Activated CD4-positive, alpha-beta T cell treated with anti-CD3 and anti-CD28 coated beads, Interleukin-2, amount 10 ng/mL, durations not matched to agents 7 days and 5 days (primary cell): ENCODE measurements around the gene ZMYND8. TPM values are rescaled to one million over a fixed set of nuclear protein-coding genes. Genes with fewer than 3 reads are reported as not detected.
"Not testable (repeated sequence)": the region's sequence is repeated elsewhere in the genome, so short reads cannot be mapped to it uniquely, and the experiment has no call there.

ENCODE experiments used
- CTCF ChIA-PET: fragments of 350-600 bp; sonication (Branson Sonifier 250); formaldehyde crosslinking; loops from one replicate; lab custom pipeline; 2021; ENCODE audit warnings: antibody characterized with exemption; lab: Charles Lee
- POLR2A ChIA-PET: fragments of 350-600 bp; sonication (Branson Sonifier 250); formaldehyde crosslinking; loops from one replicate; lab custom pipeline; 2021; ENCODE audit warnings: antibody characterized with exemption; lab: Charles Lee
- DNase-seq: peaks from one replicate; pipeline ENCODE4 v3.0.0-alpha.2; 2020
- H3K27ac Mint-ChIP-seq: one replicate; pipeline ENCODE4 v1.8.0; 2021; ENCODE audit warnings: mild to moderate bottlenecking, moderate library complexity, mixed read lengths
- H3K27me3 Mint-ChIP-seq: one replicate; pipeline ENCODE4 v1.8.0; 2021; ENCODE audit warnings: mixed read lengths
- H3K36me3 Mint-ChIP-seq: one replicate; pipeline ENCODE4 v1.8.0; 2021; ENCODE audit warnings: low read depth, mixed read lengths
- H3K4me1 Mint-ChIP-seq: one replicate; pipeline ENCODE4 v1.8.0; 2021; ENCODE audit warnings: mixed read lengths
- H3K4me3 Mint-ChIP-seq: one replicate; pipeline ENCODE4 v1.8.0; 2021; ENCODE audit warnings: mild to moderate bottlenecking, moderate library complexity, mixed read lengths
- H3K9me3 Mint-ChIP-seq: one replicate; pipeline ENCODE4 v1.8.0; 2021; ENCODE audit warnings: mixed read lengths
- total RNA-seq, 2 experiments: library from RNA; stranded (reverse); gene quantifications; one replicate each; pipeline ENCODE4 v1.2.3, GENCODE V29; 2021

Gene ZMYND8
- total RNA-seq, 2 experiments from 2014 or later = 44.6 to 55.6 TPM

DNA sequence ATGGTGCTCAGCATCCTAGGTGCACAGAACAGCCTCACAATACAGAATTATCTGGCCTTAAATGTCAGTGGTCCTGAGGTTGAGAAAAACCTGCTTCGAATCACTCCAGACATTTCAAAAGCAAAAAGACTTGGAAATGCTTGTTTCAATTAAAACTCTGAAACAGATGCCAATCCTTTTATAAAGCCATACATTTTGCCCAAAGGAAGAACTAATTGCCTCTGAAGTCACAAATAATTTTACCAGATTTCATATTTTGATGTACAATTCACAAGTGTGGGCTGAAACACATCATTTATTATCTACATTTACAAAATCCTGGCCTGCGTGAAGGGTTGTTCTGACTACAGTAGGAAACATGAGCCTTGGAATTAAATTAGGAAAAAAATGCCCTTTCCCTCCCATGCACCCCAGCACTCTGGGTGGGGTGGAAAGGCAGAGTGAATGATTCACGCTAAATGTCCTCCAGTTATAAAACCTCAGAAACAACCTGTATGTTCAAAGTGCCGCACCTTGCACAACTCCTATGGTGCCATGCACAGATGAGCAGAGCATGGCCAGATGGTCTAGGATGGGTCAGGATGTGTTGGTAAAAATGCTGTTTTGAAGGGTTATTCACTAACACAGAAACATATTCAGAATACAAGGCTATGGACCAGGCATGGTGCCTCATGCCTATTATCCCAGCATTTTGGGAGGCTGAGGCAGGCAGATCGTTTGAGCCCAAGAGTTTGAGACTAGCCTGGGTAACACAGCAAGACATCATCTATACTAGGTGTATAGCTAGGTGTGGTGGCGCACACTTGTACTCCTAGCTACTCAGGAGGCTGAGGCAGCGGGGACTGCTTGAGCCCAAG is 87.0 kb downstream of the ZMYND8 start:
- peaks cover 32% of the 10 kb centered on the region for H3K36me3 Mint-ChIP-seq
- ChIA-PET CTCF (interaction anchor here (0.8 to 10.6 kb wide), 5 partner anchors 9 to 114 kb away, joined by 3 to 187 read pairs (median 7); no protein-coding TSS in a partner anchor), POLR2A (no interaction called here)
- H3K27ac Mint-ChIP-seq = no peak overlapping the region
- no peaks in the 10 kb centered on the region for H3K9me3 Mint-ChIP-seq
- H3K4me3 Mint-ChIP-seq = no peak overlapping the region
- peaks cover 30% of the 10 kb centered on the region for H3K4me1 Mint-ChIP-seq
- no peak for DNase-seq
- H3K27me3 Mint-ChIP-seq = no peaks in the 10 kb centered on the region

DNA sequence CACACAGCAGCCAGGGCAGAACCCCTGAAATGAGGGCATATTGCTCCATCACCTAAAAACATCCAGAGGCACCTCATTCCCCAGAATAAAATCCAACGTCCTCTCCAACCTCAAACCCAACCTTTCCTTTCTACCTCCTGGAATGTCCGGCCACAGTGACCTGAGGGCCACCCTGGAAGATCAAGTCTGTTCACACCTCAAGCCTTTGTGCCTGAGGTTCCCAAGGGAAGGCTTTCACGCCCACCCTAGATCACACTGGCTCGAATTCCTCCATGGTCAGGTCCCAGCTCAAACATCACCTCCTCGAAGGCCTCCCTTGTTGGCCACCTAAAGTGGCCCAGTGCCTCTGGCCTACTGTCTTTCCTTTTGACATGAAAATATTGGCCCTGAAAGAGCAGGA is 88.9 kb downstream of the ZMYND8 start:
- ChIA-PET CTCF (interaction anchor here (1.0 kb wide), 1 partner anchor 116 kb away, joined by 3 read pairs; no protein-coding TSS in a partner anchor), POLR2A (no interaction called here)
- DNase-seq = no peak
- Mint-ChIP-seq H3K27ac (no peak overlapping the region), H3K4me1 (peaks cover 16% of the 10 kb centered on the region), H3K4me3 (no peak overlapping the region), H3K9me3 (no peaks in the 10 kb centered on the region), H3K36me3 (peaks cover 27% of the 10 kb centered on the region), H3K27me3 (no peaks in the 10 kb centered on the region)

DNA sequence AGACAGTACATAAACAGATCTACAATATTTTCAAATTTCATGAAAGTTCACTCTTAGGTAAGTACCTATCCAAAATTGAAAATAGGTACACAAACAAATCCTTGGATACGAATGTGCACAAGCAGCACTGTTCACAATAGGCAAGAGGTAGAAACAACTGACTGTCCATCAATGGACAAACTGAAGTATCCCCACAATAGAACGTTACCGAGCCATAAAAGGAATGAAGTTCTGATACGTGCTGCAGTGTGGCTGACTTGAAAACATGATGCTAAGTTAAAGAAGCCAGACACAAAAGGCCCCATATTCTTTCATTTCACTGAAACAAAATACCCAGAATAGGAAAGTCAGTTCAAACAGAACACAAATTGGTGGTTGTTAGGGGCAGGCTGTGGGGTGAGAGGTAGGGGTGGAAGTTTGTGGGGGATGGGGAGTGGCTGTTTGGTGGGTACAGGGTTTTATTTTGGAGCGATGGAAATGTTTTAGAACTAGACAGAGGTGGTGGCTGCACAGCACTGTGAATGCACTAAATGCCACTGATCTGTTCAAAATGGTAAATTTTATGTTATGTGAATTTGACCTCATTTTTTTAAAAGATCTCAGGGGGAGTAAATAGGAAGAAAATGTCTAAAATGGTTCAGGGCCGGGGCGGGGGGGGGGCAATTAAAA is 89.5 kb downstream of the ZMYND8 start:
- DNase-seq = no peak
- Mint-ChIP-seq H3K4me3 (no peak overlapping the region), H3K9me3 (no peaks in the 10 kb centered on the region), H3K27me3 (no peaks in the 10 kb centered on the region), H3K27ac (peak overlapping the region; percentile 48), H3K36me3 (peaks cover 30% of the 10 kb centered on the region), H3K4me1 (peaks cover 16% of the 10 kb centered on the region)
- CTCF ChIA-PET = no interaction called here
- POLR2A ChIA-PET = no interaction called here

DNA sequence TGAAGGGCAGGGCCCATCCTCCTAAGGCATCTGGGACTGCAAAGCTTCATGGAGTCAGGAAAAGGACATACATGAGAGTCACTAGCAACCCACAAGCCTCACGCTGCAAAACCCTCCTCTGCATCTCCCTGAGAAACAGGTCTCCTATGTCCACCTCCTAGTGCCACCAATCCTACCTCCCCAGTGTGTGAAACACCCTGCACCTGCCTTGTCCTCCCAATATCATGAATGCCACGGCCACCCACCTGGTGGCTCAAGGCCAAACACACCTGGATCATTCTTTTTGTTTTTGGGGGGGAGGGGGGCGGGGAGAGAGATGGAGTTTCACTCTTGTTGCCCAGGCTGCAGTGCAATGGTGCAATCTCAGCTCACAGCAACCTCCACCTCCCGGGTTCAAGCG is 90.5 kb downstream of the ZMYND8 start:
- H3K36me3 Mint-ChIP-seq = peaks cover 37% of the 10 kb centered on the region
- H3K4me1 Mint-ChIP-seq = peaks cover 16% of the 10 kb centered on the region
- no peaks in the 10 kb centered on the region for H3K27me3 Mint-ChIP-seq
- CTCF ChIA-PET = no interaction called here
- POLR2A ChIA-PET = no interaction called here
- no peak overlapping the region for H3K4me3 Mint-ChIP-seq
- DNase-seq = no peak
- H3K27ac Mint-ChIP-seq = peak overlapping the region; percentile 71
- H3K9me3 Mint-ChIP-seq = no peaks in the 10 kb centered on the region

DNA sequence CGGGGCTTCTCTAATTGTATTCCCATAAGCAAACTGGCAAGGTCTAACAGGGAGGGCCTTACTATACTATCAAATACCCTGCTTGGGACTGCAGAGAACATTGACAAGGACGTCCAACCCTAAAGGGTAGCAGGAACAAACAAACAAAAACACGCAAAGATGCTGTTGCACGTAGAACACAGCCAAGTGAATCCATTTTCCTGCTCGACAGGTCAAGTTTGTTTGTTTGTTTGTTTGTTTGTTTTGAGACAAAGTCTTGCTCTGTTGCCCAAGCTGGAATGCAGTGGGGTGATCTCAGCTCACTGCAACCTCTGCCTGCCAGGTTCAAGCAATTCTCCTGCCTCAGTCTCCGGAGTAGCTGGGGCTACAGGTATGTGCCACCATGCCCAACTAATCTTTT is 91.3 kb downstream of the ZMYND8 start:
- CTCF ChIA-PET = no interaction called here
- no peaks in the 10 kb centered on the region for H3K27me3 Mint-ChIP-seq
- H3K4me1 Mint-ChIP-seq = peaks cover 16% of the 10 kb centered on the region
- H3K27ac Mint-ChIP-seq = no peak overlapping the region
- POLR2A ChIA-PET = no interaction called here
- H3K9me3 Mint-ChIP-seq = no peaks in the 10 kb centered on the region
- no peak for DNase-seq
- peaks cover 44% of the 10 kb centered on the region for H3K36me3 Mint-ChIP-seq
- no peak overlapping the region for H3K4me3 Mint-ChIP-seq

DNA sequence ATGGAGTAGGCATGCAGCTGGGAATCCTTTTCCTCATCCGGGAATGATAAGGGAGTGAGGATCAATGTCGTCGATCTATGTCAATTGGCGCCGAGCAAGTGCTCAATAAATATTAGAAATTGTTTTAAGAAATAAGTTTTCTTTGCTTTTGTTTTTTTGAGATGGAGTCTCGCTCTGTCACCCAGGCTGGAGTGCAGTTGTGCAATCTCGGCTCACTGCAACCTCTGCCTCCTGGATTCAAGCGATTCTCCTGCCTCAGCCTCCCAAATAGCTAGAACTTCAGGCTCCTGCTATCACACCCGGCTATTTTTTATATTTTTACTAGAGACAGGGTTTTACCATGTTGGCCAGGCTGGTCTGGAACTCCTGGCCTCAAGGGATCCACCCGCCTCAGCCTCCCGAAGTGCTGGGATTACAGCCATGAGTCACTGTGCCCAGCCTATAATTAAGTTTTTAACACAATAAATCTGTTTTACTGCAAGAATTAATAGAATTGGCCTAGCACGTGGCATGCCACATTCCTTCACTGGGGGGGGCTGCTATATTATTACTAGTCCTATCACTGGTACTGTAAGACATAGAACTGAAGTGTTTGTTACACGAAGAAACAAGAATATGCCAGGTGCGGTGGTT is 92.2 kb downstream of the ZMYND8 start:
- H3K9me3 Mint-ChIP-seq, H3K27me3 Mint-ChIP-seq, DNase-seq, H3K27ac Mint-ChIP-seq, POLR2A ChIA-PET, H3K4me3 Mint-ChIP-seq: not testable (repeated sequence)
- CTCF ChIA-PET = interaction anchor here (0.6 to 1.9 kb wide), 4 partner anchors 8 to 175 kb away, joined by 3 to 9 read pairs (median 3); no protein-coding TSS in a partner anchor
- Mint-ChIP-seq H3K36me3 (peaks cover 44% of the 10 kb centered on the region), H3K4me1 (peaks cover 21% of the 10 kb centered on the region)

DNA sequence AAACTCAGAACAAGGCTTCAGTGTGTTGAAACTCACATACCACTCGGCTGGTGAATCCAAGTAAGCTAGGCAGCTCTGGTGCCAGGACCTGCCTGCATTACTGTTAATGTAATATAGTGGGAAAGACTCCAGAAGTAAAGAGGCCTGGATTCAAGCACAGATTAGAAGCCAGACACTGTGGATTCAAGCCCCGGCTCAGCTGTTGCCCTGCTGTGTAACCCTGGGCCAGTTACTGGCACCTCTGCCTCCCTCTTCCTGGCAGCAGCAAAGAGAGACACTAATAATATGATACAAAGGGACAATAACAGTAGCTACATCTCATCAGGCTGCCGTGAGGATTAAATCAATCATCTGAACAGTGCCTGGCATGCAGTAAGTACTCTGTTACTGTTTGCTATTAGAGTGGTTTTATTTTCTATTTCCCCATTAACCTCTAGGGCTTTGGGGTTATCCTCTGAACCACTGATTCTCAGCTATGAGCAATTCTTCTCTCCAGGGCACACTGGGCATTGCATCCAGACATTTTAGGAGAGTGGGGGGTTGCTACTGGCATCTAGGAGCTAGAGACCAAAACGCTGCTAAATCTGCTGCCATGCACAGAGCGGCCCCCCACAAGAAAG is 92.9 kb downstream of the ZMYND8 start:
- ChIA-PET CTCF (interaction anchor here (0.8 to 1.9 kb wide), 3 partner anchors 9 to 120 kb away, joined by 3 to 9 read pairs (median 3); no protein-coding TSS in a partner anchor), POLR2A (no interaction called here)
- Mint-ChIP-seq H3K36me3 (peaks cover 41% of the 10 kb centered on the region), H3K4me3 (no peak overlapping the region), H3K27me3 (no peaks in the 10 kb centered on the region), H3K4me1 (peaks cover 21% of the 10 kb centered on the region), H3K27ac (no peak overlapping the region), H3K9me3 (no peaks in the 10 kb centered on the region)
- DNase-seq = no peak

DNA sequence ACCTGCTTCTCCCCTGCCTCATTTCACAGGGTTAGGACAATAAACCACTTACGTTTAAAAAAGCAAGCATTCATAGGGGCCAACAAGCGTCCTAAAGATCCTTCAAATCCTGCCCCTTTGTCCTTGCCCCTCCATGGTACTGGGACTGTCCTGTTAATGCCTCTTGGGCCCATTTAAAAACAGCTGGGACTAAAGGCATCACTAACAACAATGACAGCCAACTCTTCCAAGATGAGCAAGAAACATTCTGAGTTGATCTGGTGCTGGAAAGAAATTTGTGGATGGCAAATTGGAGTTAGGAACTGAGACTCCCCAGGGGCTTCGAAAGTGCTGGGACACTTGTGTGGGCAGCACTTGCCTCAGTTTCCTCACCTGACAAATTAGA is 93.4 kb downstream of the ZMYND8 start:
- H3K36me3 Mint-ChIP-seq = peaks cover 42% of the 10 kb centered on the region
- DNase-seq = no peak
- H3K4me3 Mint-ChIP-seq = no peak overlapping the region
- peaks cover 21% of the 10 kb centered on the region for H3K4me1 Mint-ChIP-seq
- H3K27me3 Mint-ChIP-seq = no peaks in the 10 kb centered on the region
- no peak overlapping the region for H3K27ac Mint-ChIP-seq
- ChIA-PET CTCF (interaction anchor here (1.5 to 1.9 kb wide), 2 partner anchors 9 to 39 kb away, joined by 3 to 9 read pairs; no protein-coding TSS in a partner anchor), POLR2A (no interaction called here)
- H3K9me3 Mint-ChIP-seq = no peaks in the 10 kb centered on the region

DNA sequence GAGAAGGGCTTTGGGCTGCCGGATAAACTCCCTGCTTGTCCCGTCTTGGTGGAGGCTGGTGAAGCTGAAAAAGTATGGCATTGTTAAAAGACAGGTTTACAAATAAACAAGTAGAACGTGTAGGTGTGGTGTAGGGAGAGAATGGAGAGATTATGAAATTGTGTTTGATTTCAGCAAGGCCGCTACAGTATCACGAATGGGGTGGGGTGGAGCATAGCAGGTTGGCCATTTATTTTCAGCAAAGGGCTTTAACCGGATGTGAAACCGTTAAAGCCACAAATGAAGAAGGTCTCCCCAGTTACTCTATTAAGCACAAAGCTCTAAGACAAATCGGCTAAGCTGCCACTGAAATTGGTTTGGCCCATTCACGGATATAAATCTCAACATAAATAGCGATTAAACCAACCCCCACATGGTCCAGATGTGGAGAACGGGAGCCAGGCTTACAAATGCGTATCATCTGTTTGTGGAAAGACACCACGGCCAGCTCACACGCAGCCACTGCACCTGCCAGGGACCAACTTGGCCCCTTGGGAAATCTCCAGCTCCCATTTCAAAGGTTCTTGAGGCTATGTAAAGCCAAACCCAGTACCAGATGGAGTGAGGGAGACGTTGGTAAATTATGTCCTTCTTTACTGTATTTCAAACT is 94.0 kb downstream of the ZMYND8 start:
- no peaks in the 10 kb centered on the region for H3K27me3 Mint-ChIP-seq
- no peaks in the 10 kb centered on the region for H3K9me3 Mint-ChIP-seq
- no peak overlapping the region for H3K4me3 Mint-ChIP-seq
- ChIA-PET CTCF (interaction anchor here (1.1 to 1.9 kb wide), 2 partner anchors 10 to 46 kb away, joined by 3 to 9 read pairs; no protein-coding TSS in a partner anchor), POLR2A (no interaction called here)
- peaks cover 18% of the 10 kb centered on the region for H3K4me1 Mint-ChIP-seq
- DNase-seq = no peak
- peaks cover 43% of the 10 kb centered on the region for H3K36me3 Mint-ChIP-seq
- H3K27ac Mint-ChIP-seq = no peak overlapping the region

DNA sequence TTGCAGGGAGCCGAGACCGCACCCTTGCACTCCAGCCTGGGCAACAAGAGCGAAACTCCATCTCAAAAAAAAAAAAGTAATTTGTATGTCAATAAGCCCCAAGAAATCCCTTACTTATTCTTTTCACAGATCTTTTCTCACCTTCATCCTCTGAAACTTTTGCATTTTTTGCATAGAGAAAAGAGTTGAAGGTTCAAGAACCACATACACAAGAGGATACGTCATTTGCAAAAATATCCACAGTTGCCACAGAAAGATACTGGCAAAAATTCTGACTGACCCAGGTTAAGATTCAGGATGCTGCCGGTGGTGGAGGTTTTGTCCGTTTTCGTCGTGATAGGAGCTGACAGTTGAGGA is 94.5 kb downstream of the ZMYND8 start:
- H3K36me3 Mint-ChIP-seq = peaks cover 44% of the 10 kb centered on the region
- DNase-seq = no peak
- H3K9me3 Mint-ChIP-seq = no peaks in the 10 kb centered on the region
- CTCF ChIA-PET = interaction anchor here (1.1 to 1.9 kb wide), 2 partner anchors 10 to 47 kb away, joined by 3 to 9 read pairs; no protein-coding TSS in a partner anchor
- POLR2A ChIA-PET = no interaction called here
- H3K27me3 Mint-ChIP-seq = no peaks in the 10 kb centered on the region
- no peak overlapping the region for H3K4me3 Mint-ChIP-seq
- H3K4me1 Mint-ChIP-seq = peaks cover 13% of the 10 kb centered on the region
- H3K27ac Mint-ChIP-seq = no peak overlapping the region

DNA sequence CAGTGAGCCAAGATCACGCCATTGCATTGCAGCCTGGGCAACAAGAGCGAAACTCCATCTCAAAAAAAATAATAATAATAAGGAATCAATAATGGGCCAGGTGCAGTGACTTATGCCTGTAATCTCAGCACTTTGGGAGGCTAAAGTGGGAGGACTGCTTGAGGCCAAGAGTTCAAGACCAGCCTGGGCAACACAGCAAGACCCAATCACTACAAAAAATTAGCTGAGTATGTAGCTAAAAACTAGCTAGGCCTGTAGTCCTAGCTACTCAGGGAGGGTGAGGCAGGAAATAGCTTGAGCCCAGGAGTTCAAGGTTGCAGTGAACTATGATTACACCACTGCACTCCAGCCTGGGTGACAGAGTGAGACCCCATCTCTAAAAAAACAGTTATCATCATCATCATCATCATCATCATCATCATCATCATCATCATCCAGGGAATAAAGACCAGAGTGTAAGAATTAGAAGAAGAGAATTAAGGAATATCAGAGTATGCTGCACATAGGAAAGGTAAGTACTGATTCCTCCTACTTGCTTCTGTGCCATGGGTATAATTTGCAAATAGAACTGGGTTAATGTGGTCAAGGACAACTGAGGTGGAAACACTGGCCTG is 95.2 kb downstream of the ZMYND8 start:
- POLR2A ChIA-PET, DNase-seq, H3K4me1 Mint-ChIP-seq, H3K27me3 Mint-ChIP-seq, H3K9me3 Mint-ChIP-seq, H3K27ac Mint-ChIP-seq, H3K4me3 Mint-ChIP-seq: not testable (repeated sequence)
- peaks cover 38% of the 10 kb centered on the region for H3K36me3 Mint-ChIP-seq
- CTCF ChIA-PET = interaction anchor here (0.6 to 2.0 kb wide), 3 partner anchors 9 to 123 kb away, joined by 3 to 7 read pairs (median 4); no protein-coding TSS in a partner anchor
